Measurements from ENCODE around the gene TNFRSF1A. TPM values are rescaled to one million over a fixed set of nuclear protein-coding genes. Genes with fewer than 3 reads are reported as not detected.
A peak's percentile ranks its signal among the peaks of the same experiment; 100 is the strongest.

TNFRSF1A gene
- total RNA-seq, 2 donors from 2014 or later: 62.9 to 176 TPM

GRCh38 chr12:6329703-6330064 is 12.2 kb downstream of the TNFRSF1A start:
- no peak overlapping the region for H3K4me3 ChIP-seq
- no peaks in the 10 kb centered on the region for H3K9me3 ChIP-seq
- TF ChIP-seq CTCF (IDR thresholded peaks at IDR 0.05): no peak
- no peak overlapping the region for H3K27ac ChIP-seq
- H3K4me1 ChIP-seq: peaks cover 0 to 59% of the 10 kb centered on the region in 2 donors
- peaks cover 68% of the 10 kb centered on the region for H3K36me3 ChIP-seq
- no peaks in the 10 kb centered on the region for H3K27me3 ChIP-seq
- DNase-seq (ENCODE audit: low spot score): no peak

DNA sequence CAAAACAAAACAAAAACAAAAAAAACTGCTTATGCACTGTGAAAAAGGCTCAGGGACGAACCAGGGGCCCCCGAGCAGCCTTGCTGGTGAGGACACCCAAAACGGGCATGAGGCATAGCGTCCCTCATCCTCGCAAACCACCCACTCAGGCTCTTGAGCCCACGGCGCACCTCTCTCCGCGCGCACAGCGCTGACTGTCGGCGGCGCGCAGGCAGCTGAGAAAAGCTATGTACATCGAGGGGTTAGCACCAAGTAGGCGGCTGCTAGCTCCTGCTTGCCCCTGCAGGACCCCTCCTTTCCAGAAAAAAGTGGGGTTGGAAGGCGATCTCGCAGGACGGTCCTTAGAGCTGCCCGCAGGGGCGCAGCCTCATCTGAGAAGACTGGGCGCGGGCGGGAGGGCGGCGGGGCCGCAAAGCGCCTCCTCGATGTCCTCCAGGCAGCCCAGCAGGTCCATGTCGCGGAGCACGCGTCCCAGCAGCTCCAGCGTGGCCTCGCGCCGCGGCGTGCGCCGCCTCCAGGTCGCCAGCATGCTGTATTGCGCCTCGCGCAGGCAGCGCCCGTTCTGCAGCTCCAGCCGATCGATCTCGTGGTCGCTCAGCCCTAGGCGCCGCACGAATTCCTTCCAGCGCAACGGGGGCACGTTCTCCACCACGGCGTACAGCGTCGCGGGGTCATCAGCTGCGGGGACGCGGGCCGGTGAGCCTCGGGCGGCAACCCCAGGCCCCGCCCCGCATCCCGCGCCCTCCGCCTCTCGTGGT is 12.8 kb downstream of the TNFRSF1A start:
- Histone ChIP-seq H3K36me3 (peaks cover 62% of the 10 kb centered on the region), H3K4me3 (no peak overlapping the region), H3K27ac (no peak overlapping the region), H3K4me1 (peaks cover 0 to 59% of the 10 kb centered on the region in 2 donors), H3K27me3 (no peaks in the 10 kb centered on the region), H3K9me3 (no peaks in the 10 kb centered on the region)
- TF ChIP-seq CTCF (IDR thresholded peaks at IDR 0.05): no peak
- no peak for DNase-seq (ENCODE audit: low spot score)

DNA sequence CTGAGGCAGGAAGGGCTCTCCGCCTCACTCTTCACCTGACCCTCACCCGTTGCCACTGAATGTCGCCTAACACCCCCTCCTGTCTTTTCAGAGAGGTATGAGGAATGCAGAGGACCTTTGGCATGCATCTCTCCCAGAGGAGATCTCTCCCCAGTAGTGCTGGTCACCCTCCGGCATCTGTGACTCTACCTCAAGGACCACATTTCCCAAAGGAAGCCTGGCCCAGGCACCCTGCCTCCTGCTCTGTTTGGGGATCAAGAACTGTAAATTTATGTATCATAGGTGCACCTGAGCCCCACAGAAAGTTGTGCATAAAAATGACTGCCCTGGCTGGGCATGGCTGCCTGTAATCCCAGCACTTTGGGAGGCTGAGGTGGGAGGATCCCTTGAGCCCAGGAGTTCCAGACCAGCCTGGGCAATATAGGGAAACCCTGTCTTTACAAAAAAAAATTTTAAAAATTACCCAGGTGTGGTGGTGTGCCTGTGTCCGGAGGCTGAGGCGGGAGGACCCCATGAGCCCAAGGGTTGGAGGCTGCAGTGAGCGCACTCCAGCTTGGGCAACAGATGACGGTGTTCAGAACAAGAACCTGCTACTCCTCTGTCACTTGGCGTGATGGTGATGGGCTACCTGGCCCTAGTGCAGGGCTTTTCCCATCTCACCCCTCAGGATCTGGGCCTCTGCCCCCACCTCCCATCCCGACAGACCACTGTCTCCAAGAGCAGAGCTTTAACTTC is 13.7 kb downstream of the TNFRSF1A start:
- peaks cover 0 to 59% of the 10 kb centered on the region in 2 donors for H3K4me1 ChIP-seq
- H3K36me3 ChIP-seq: peaks cover 53% of the 10 kb centered on the region
- no peak for DNase-seq (ENCODE audit: low spot score)
- H3K27me3 ChIP-seq: no peaks in the 10 kb centered on the region
- TF ChIP-seq CTCF (IDR thresholded peaks at IDR 0.05): no peak
- H3K9me3 ChIP-seq: no peaks in the 10 kb centered on the region
- no peak overlapping the region for H3K4me3 ChIP-seq
- peak overlapping the region in 1 of 2 donors; percentile 43 for H3K27ac ChIP-seq

GRCh38 chr12:6327229-6328041 is 14.4 kb downstream of the TNFRSF1A start:
- no peaks in the 10 kb centered on the region for H3K9me3 ChIP-seq
- TF ChIP-seq CTCF (IDR thresholded peaks at IDR 0.05): no peak
- H3K36me3 ChIP-seq: peaks cover 46% of the 10 kb centered on the region
- H3K27me3 ChIP-seq: no peaks in the 10 kb centered on the region
- H3K4me1 ChIP-seq: peaks cover 0 to 61% of the 10 kb centered on the region in 2 donors
- H3K27ac ChIP-seq: peak overlapping the region; percentile 43 to 52
- no peak for DNase-seq (ENCODE audit: low spot score)
- H3K4me3 ChIP-seq: no peak overlapping the region

DNA sequence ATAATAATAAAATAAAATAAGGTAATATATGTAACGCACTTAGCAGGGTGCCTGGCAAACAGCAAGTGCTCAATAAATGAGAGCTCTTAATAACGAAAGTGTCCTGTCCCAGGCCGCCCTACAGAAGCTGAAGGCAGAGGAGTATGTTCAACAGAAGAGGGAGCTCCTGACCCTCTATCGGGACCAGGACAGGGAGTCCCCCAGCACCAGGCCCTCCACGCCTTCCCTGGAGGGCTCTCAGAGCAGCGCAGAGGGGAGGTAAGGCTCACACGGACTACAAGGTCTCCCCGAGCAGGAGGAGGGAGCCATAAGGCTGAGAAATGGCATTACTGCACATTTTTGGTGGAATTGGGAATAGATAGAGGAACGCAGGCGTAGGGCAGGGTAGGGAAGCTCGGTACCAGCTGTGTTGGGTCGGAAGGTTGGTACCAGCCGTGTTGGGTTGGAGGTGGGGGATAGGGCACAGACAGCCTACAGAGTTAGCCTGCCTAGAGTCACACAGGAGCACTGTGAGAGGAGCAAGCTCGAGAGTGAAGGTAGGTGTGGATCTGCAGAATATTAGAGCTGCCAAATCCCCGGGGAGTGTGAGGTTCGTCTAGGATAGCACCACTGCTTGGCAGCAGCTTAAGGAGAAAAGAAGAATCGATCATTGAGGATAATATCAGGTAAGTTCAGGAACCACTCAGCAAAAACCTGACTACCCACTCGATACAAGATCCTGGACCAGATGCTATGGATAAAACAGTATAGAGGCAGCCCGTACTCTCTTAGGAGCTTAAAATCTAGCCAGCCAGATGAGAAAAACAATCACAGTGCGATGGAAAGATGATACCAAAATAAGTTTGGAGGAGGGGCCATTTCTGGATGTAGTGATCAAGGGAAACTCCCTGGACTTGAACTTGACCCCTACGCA is 15.3 kb downstream of the TNFRSF1A start:
- H3K27me3 ChIP-seq: no peaks in the 10 kb centered on the region
- H3K36me3 ChIP-seq: peaks cover 37% of the 10 kb centered on the region
- H3K27ac ChIP-seq: peak overlapping the region; percentile 10 to 43
- DNase-seq (ENCODE audit: low spot score): peak; percentile 81
- H3K9me3 ChIP-seq: no peaks in the 10 kb centered on the region
- TF ChIP-seq CTCF (IDR thresholded peaks at IDR 0.05): peak; percentile 22 to 68
- H3K4me1 ChIP-seq: peaks cover 0 to 68% of the 10 kb centered on the region in 2 donors
- no peak overlapping the region for H3K4me3 ChIP-seq
